HT-29 (cell line): ENCODE measurements around the gene IRF9. TPM values are rescaled to one million over a fixed set of nuclear protein-coding genes. Genes with fewer than 3 reads are reported as not detected.

Experiments
- DNase-seq: peaks from one replicate; pipeline ENCODE4 v3.0.0-alpha.2; 2015; ENCODE audit warnings: low spot score
- small RNA-seq: library from RNA; depleted of rRNA; stranded (forward); fragments of <200 nt; gene quantifications from one replicate; pipeline ENCODE3, GENCODE V24; 2014
- total RNA-seq: library from RNA; depleted of rRNA; stranded (reverse); fragments of >200 nt; shearing (Covaris generic); gene quantifications from 2 replicates; pipeline ENCODE4 v1.2.3, GENCODE V29; 2014; rRNA removed

IRF9 gene
- total RNA-seq, 1 experiment from 2014 or later, result 69.8 TPM

DNA sequence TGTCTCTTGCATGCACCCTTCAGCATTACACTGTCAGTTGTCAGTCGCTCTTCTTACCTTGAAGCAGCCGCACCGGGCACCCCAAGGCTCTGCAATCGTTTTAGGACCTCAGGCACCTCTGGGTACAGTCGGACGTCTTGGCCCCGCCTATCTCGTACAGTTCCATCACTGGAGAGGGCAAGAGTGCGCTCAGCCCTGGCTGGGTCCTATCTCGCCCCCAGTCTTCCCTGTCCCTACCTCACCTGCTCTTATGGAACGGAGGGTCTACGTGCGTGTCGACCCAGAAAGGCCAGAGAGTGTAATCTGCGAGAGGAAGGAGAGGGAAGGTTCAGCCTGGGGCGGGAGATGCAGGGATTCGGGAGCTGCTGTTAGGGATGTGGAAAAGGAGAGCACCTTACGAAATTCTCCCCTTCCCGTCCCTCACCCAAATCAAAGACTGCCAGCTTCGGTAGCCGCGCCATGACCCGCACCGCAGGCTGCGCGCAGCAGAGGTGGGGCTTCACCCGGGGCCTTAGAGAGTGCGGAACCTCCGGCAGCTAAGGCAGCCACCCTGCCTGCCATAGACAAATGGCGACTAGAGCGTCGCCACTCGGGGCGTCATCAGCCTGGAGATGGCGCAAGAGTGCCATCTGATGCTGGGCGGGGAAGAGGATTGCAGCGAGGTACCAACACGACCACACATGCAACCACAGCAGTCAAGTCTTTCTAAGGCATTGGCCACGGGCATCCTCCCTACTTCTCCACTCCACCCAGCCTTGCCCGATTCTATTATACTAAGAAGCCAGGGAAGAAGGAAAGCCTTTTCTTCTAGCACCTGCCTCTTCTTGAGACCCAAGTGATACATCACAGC lies 54.7 kb downstream of the IRF9 start, which contains the start of gene MDP1:
Gene MDP1, minus strand, starts transcription at position 572 of the 850 bp plus-strand sequence. Its CDS starts 111 bp downstream, at position 461.
- DNase-seq, result peak; percentile 83

Small RNA genes within 50 kb of the gene (small RNA-seq; reads per million reads assigned to genes)
- not detected for gene AL136295.4
- not detected for gene CHMP4A
- not detected for gene IPO4
- gene IRF9, result not detected
- gene MDP1, result not detected
- 26.2 reads per million, percentile 93 among the genes with 10 or more reads in this experiment for gene RNA5SP383

Other genes with a start within 250 kb of the IRF9 start
- gene DHRS4, start 207.5 kb upstream of the IRF9 start, total RNA-seq, result 40.0 and 47.4 TPM in 2 replicates
- gene DHRS4L2, start 172.3 kb upstream of the IRF9 start, total RNA-seq, result 29.2 and 35.7 TPM in 2 replicates
- 1.1 TPM in 2 replicates for gene CARMIL3, start 109.3 kb upstream of the IRF9 start, total RNA-seq
- not detected in 2 replicates for gene CPNE6, start 89.7 kb upstream of the IRF9 start, total RNA-seq
- gene PCK2, start 67.0 kb upstream of the IRF9 start, total RNA-seq, result 30.5 and 36.1 TPM in 2 replicates
- 75.8 and 81.2 TPM in 2 replicates for gene DCAF11, start 46.5 kb upstream of the IRF9 start, total RNA-seq
- 4.5 and 6.5 TPM in 2 replicates for gene NRL, start 46.3 kb upstream of the IRF9 start, total RNA-seq
- gene FITM1, start 30.6 kb upstream of the IRF9 start, total RNA-seq, result 0.13 and 0.74 TPM in 2 replicates
- 164 and 172 TPM in 2 replicates for gene PSME1, start 25.1 kb upstream of the IRF9 start, total RNA-seq
- 52.4 and 63.9 TPM in 2 replicates for gene EMC9, start 19.7 kb upstream of the IRF9 start, total RNA-seq
- gene PSME2, start 14.7 kb upstream of the IRF9 start, total RNA-seq, result 175 and 210 TPM in 2 replicates
- 62.3 and 67.8 TPM in 2 replicates for gene RNF31, start 13.8 kb upstream of the IRF9 start, total RNA-seq
- gene REC8, start 10.8 kb downstream of the IRF9 start, total RNA-seq, result 3.4 and 14.0 TPM in 2 replicates
- 110 and 182 TPM in 2 replicates for gene IPO4, start 27.6 kb downstream of the IRF9 start, total RNA-seq
- gene TM9SF1, start 34.2 kb downstream of the IRF9 start, total RNA-seq, result 41.4 and 44.4 TPM in 2 replicates
- not detected in 2 replicates for gene TSSK4, start 44.4 kb downstream of the IRF9 start, total RNA-seq
- 18.8 and 26.4 TPM in 2 replicates for gene CHMP4A, start 52.2 kb downstream of the IRF9 start, total RNA-seq
- gene MDP1, start 54.8 kb downstream of the IRF9 start, total RNA-seq, result 9.8 and 16.3 TPM in 2 replicates
- gene NEDD8, start 71.1 kb downstream of the IRF9 start, total RNA-seq, result 104 and 143 TPM in 2 replicates
- gene GMPR2, start 71.7 kb downstream of the IRF9 start, total RNA-seq, result 37.3 and 40.6 TPM in 2 replicates
- gene TINF2, start 81.4 kb downstream of the IRF9 start, total RNA-seq, result 29.1 and 35.9 TPM in 2 replicates
- gene TGM1, start 101.9 kb downstream of the IRF9 start, total RNA-seq, result 2.2 and 2.8 TPM in 2 replicates
- 32.1 and 34.4 TPM in 2 replicates for gene RABGGTA, start 110.3 kb downstream of the IRF9 start, total RNA-seq
- gene DHRS1, start 138.5 kb downstream of the IRF9 start, total RNA-seq, result 19.7 and 20.1 TPM in 2 replicates
- 26.8 and 27.7 TPM in 2 replicates for gene NOP9, start 138.6 kb downstream of the IRF9 start, total RNA-seq
- 0.31 and 2.3 TPM in 2 replicates for gene CIDEB, start 146.7 kb downstream of the IRF9 start, total RNA-seq
- 13.3 and 16.5 TPM in 2 replicates for gene LTB4R2, start 148.9 kb downstream of the IRF9 start, total RNA-seq
- 9.8 and 10.6 TPM in 2 replicates for gene LTB4R, start 150.2 kb downstream of the IRF9 start, total RNA-seq
- 1.6 and 2.9 TPM in 2 replicates for gene ADCY4, start 173.8 kb downstream of the IRF9 start, total RNA-seq
- 20.7 and 24.9 TPM in 2 replicates for gene RIPK3, start 178.7 kb downstream of the IRF9 start, total RNA-seq
- 2.9 and 4.3 TPM in 2 replicates for gene NFATC4, start 206.9 kb downstream of the IRF9 start, total RNA-seq
- 21.3 and 25.1 TPM in 2 replicates for gene NYNRIN, start 237.7 kb downstream of the IRF9 start, total RNA-seq